ENCODE measurements around the gene CDCA7. TPM values are rescaled to one million over a fixed set of nuclear protein-coding genes. Genes with fewer than 3 reads are reported as not detected.

Gene CDCA7
- total RNA-seq, 1 donor from 2014 or later, result 22.3 TPM

GRCh38 chr2:173353556-173353955 is 1.1 kb upstream of the CDCA7 start:
- H3K27ac Mint-ChIP-seq, result no peak overlapping the region
- TF ChIP-seq, protein P1, sequence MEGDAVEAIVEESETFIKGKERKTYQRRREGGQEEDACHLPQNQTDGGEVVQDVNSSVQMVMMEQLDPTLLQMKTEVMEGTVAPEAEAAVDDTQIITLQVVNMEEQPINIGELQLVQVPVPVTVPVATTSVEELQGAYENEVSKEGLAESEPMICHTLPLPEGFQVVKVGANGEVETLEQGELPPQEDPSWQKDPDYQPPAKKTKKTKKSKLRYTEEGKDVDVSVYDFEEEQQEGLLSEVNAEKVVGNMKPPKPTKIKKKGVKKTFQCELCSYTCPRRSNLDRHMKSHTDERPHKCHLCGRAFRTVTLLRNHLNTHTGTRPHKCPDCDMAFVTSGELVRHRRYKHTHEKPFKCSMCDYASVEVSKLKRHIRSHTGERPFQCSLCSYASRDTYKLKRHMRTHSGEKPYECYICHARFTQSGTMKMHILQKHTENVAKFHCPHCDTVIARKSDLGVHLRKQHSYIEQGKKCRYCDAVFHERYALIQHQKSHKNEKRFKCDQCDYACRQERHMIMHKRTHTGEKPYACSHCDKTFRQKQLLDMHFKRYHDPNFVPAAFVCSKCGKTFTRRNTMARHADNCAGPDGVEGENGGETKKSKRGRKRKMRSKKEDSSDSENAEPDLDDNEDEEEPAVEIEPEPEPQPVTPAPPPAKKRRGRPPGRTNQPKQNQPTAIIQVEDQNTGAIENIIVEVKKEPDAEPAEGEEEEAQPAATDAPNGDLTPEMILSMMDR (IDR thresholded peaks at IDR 0.05; ENCODE audit: unreplicated experiment), result no peak
- peaks cover 17% of the 10 kb centered on the region for H3K27me3 Mint-ChIP-seq
- H3K4me1 Mint-ChIP-seq (ENCODE audit: low read depth), result peaks cover 18% of the 10 kb centered on the region
- peak overlapping the region; percentile 86 for H3K4me3 Mint-ChIP-seq (ENCODE audit: low read depth)
- H3K36me3 Mint-ChIP-seq (ENCODE audit: insufficient read depth), result no peaks in the 10 kb centered on the region
- DNase-seq (ENCODE audit: low spot score, unreplicated experiment), result no peak
- no peaks in the 10 kb centered on the region for H3K9me3 Mint-ChIP-seq (ENCODE audit: low read depth)

DNA sequence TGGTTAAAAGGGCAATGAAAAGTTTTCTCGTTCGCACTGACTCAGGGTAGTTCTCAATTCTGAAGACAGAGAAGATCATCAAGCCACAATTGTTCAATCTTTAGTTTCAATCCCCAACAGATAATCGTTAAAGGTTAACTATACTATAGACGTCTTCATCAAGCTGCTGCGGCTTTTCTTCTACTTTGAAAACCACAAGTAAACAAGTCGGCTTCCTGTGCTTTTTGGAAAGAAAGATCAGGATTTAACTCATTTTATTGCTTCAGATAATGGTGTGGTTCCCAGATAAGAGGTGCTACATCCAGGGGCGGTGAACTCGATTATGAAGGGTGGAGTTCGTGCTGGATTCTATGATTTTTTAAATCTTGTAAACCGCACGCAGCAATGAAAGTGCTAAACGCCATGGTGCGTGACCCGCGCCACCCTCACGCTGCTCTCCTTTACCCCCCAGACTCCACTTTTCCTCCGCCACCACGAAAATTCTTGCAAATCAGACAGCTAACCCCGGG is 545 bp upstream of the CDCA7 start:
- no peaks in the 10 kb centered on the region for H3K9me3 Mint-ChIP-seq (ENCODE audit: low read depth)
- TF ChIP-seq, protein P1 (IDR thresholded peaks at IDR 0.05; ENCODE audit: unreplicated experiment), result no peak
- peaks cover 18% of the 10 kb centered on the region for H3K4me1 Mint-ChIP-seq (ENCODE audit: low read depth)
- no peak for DNase-seq (ENCODE audit: low spot score, unreplicated experiment)
- no peaks in the 10 kb centered on the region for H3K36me3 Mint-ChIP-seq (ENCODE audit: insufficient read depth)
- peak overlapping the region; percentile 86 for H3K4me3 Mint-ChIP-seq (ENCODE audit: low read depth)
- H3K27me3 Mint-ChIP-seq, result peaks cover 17% of the 10 kb centered on the region
- peak overlapping the region; percentile 99 for H3K27ac Mint-ChIP-seq

DNA sequence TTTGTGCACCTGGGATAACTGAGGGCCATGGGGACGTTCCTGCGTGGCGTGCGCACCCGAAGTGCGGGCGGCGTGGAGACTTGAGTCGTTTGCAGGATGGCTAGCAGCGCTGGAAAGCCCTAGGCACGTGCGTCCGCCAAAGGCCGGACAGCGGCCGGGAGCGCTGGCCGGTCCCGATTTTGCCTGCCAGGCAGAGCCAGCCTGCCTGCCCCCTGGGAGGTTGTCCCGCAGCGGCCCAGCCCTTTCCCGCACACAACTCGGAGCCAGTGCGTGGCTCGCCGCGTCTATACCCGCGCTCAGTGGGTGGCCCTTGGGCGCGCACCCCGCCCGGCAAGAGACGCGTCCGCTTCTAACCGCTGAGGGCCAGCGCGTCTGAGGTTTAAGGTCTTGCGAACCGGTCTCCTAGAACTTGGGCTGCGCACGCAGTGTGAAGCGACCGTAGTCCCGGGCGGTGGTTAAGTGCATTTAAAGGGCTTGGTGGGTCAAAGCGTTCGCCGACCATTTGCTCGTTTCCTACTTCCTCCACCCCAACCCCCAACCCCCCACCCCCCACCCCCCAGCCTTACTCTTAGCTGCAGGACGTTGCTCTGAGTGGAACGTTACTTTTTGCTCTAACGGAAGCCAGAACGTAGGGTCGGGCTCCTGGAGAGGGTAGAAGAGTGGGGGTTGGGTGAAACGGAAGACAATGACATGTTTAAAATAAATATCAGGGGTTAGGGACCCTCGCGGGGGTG is 627 bp downstream of the CDCA7 start:
- H3K36me3 Mint-ChIP-seq (ENCODE audit: insufficient read depth), result peaks cover 3% of the 10 kb centered on the region
- TF ChIP-seq, protein P1 (IDR thresholded peaks at IDR 0.05; ENCODE audit: unreplicated experiment), result no peak
- peaks cover 18% of the 10 kb centered on the region for H3K4me1 Mint-ChIP-seq (ENCODE audit: low read depth)
- H3K27ac Mint-ChIP-seq, result peak overlapping the region; percentile 82
- peak overlapping the region; percentile 82 for H3K4me3 Mint-ChIP-seq (ENCODE audit: low read depth)
- no peaks in the 10 kb centered on the region for H3K9me3 Mint-ChIP-seq (ENCODE audit: low read depth)
- peaks cover 17% of the 10 kb centered on the region for H3K27me3 Mint-ChIP-seq
- DNase-seq (ENCODE audit: low spot score, unreplicated experiment), result peak; percentile 34

- Mint-ChIP-seq H3K4me3 (ENCODE audit: low read depth) (peak overlapping the region; percentile 82), H3K27ac (peak overlapping the region; percentile 67), H3K4me1 (ENCODE audit: low read depth) (peaks cover 18% of the 10 kb centered on the region), H3K27me3 (peaks cover 17% of the 10 kb centered on the region), H3K9me3 (ENCODE audit: low read depth) (no peaks in the 10 kb centered on the region), H3K36me3 (ENCODE audit: insufficient read depth) (peaks cover 3% of the 10 kb centered on the region)
- TF ChIP-seq, protein P1 (IDR thresholded peaks at IDR 0.05; ENCODE audit: unreplicated experiment), result no peak
- no peak for DNase-seq (ENCODE audit: low spot score, unreplicated experiment)
Observed at GRCh38 chr2:173355866-173356508, 1.3 kb downstream of the CDCA7 start.

GRCh38 chr2:173357346-173357745 is 2.7 kb downstream of the CDCA7 start:
- peaks cover 5% of the 10 kb centered on the region for H3K36me3 Mint-ChIP-seq (ENCODE audit: insufficient read depth)
- no peak overlapping the region for H3K4me3 Mint-ChIP-seq (ENCODE audit: low read depth)
- H3K27me3 Mint-ChIP-seq, result peaks cover 11% of the 10 kb centered on the region
- DNase-seq (ENCODE audit: low spot score, unreplicated experiment), result no peak
- peaks cover 15% of the 10 kb centered on the region for H3K4me1 Mint-ChIP-seq (ENCODE audit: low read depth)
- no peaks in the 10 kb centered on the region for H3K9me3 Mint-ChIP-seq (ENCODE audit: low read depth)
- TF ChIP-seq, protein P1 (IDR thresholded peaks at IDR 0.05; ENCODE audit: unreplicated experiment), result no peak
- H3K27ac Mint-ChIP-seq, result no peak overlapping the region
